Spinal cord (tissue), 10 donors: ENCODE data around the gene DOCK6. TPM values are rescaled to one million over a fixed set of nuclear protein-coding genes. Genes with fewer than 3 reads are reported as not detected.
A peak's percentile ranks its signal among the peaks of the same experiment; 100 is the strongest.

Experiments
- DNase-seq, 6 donors: peaks; one replicate each; pipeline versions ENCODE4 v3.0.0 to v3.0.0-alpha.2; 2013 to 2015; ENCODE audit warnings: low spot score in 6 of 6, low read depth in 4 of 6
- H3K27ac ChIP-seq: one replicate; pipeline ENCODE4 v1.5.1; 2013; ENCODE audit warnings: low read depth, low read length, control low read depth
- H3K27me3 ChIP-seq: one replicate; pipeline ENCODE4 v1.6.1; 2013; ENCODE audit warnings: low read length; ENCODE audit not compliant: control insufficient read depth, insufficient read depth
- H3K36me3 ChIP-seq: one replicate; pipeline ENCODE4 v1.6.1; 2013; ENCODE audit warnings: low read length; ENCODE audit not compliant: control insufficient read depth, insufficient read depth
- H3K4me1 ChIP-seq: one replicate; pipeline ENCODE4 v1.6.1; 2013; ENCODE audit warnings: low read length; ENCODE audit not compliant: control insufficient read depth, insufficient read depth
- H3K4me3 ChIP-seq: one replicate; pipeline ENCODE4 v1.5.1; 2013; ENCODE audit warnings: low read depth, low read length, control low read depth
- H3K9me3 ChIP-seq: one replicate; pipeline ENCODE4 v1.6.1; 2013; ENCODE audit warnings: low read length; ENCODE audit not compliant: control insufficient read depth, insufficient read depth
- WGBS: methylation state at CpG from one replicate; pipeline ENCODE4 v1.1.5; 2013; ENCODE audit warnings: missing lambda C conversion rate; ENCODE audit not compliant: insufficient coverage; 5-methylcytosine and 5-hydroxymethylcytosine counted together
- polyA plus RNA-seq, 2 donors: library from polyadenylated mRNA; unstranded; fragments of 120-200 nt; gene quantifications; one replicate each; pipeline ENCODE4 v1.2.1, GENCODE V29; 2013; ENCODE audit not compliant: insufficient read length in 2 of 2
- total RNA-seq, 2 donors: library from RNA; depleted of rRNA in 1 of 2; stranded (reverse); fragments of 120-200 nt in 1 of 2; fragments of >200 nt in 1 of 2; gene quantifications; one replicate each; pipeline versions ENCODE4 v1.2.3 to v1.2.4, GENCODE V29; 2013 to 2014
- donor health status: healthy.

Gene DOCK6
- total and polyA plus RNA-seq, 4 donors, result 16.5 to 71.2 (median 47.3) TPM

GRCh38 chr19:11251217-11251616 is 11.1 kb downstream of the DOCK6 start:
- H3K36me3 ChIP-seq, result peaks cover 30% of the 10 kb centered on the region
- H3K27ac ChIP-seq, result no peak overlapping the region
- peaks cover 10% of the 10 kb centered on the region for H3K4me1 ChIP-seq
- WGBS, result 100% methylated on average over 1 of the region's 4 CpGs
- DNase-seq, result no peak
- H3K9me3 ChIP-seq, result no peaks in the 10 kb centered on the region
- H3K27me3 ChIP-seq, result no peaks in the 10 kb centered on the region
- no peak overlapping the region for H3K4me3 ChIP-seq

DNA sequence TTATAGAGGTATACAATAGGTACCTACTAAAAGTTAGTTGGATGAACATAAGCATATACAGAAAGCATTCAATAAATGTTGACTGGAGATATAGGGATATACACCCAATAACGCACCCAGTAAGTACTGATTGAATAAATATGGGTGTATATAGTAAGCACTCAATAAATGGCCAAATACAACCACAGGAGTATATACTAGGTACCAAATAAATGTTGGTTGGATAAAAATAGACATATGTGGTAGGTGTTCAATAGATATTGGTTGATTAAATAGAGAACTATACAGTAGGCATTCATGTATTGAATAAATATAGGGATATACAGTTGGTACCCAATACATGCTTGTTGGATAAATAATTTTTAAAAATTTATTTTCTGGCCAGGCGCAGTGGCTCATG is 13.5 kb downstream of the DOCK6 start:
- Histone ChIP-seq H3K4me1 (peaks cover 4% of the 10 kb centered on the region), H3K27ac (no peak overlapping the region), H3K4me3 (no peak overlapping the region), H3K9me3 (no peaks in the 10 kb centered on the region), H3K27me3 (no peaks in the 10 kb centered on the region), H3K36me3 (peaks cover 34% of the 10 kb centered on the region)
- WGBS, result no CpG with 5 or more reads among the region's 2 CpGs
- no peak for DNase-seq

DNA sequence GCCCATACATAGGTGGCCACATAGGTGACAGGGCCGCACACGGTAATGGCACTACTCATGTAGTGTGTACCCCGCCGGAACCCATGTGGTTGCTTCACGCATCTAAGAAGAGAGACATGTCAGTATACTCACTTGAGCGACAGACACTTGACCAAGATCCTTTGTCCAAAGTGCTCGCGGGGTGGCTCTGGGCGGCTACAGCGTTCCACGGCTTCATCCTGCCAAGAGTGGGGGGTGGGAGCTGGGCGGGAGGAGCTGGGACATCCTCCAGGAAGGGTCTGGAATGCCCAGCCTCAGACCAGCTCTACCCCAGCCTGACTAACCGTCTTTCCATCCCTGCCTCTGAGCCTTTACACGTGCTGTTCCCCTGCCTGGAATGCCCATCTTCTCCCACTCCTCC is 14.4 kb downstream of the DOCK6 start:
- Histone ChIP-seq H3K27ac (no peak overlapping the region), H3K36me3 (peaks cover 38% of the 10 kb centered on the region), H3K27me3 (no peaks in the 10 kb centered on the region), H3K4me1 (peaks cover 10% of the 10 kb centered on the region), H3K4me3 (no peak overlapping the region), H3K9me3 (no peaks in the 10 kb centered on the region)
- WGBS, result 85% methylated on average over 10 of the region's 14 CpGs
- DNase-seq, result no peak

- WGBS, result 80% methylated on average over 10 of the region's 10 CpGs
- peaks cover 10% of the 10 kb centered on the region for H3K4me1 ChIP-seq
- no peaks in the 10 kb centered on the region for H3K27me3 ChIP-seq
- H3K9me3 ChIP-seq, result no peaks in the 10 kb centered on the region
- peaks cover 40% of the 10 kb centered on the region for H3K36me3 ChIP-seq
- H3K27ac ChIP-seq, result no peak overlapping the region
- no peak for DNase-seq
- H3K4me3 ChIP-seq, result no peak overlapping the region
Observed at GRCh38 chr19:11247391-11247790, 14.9 kb downstream of the DOCK6 start.

GRCh38 chr19:11246941-11247340 is 15.4 kb downstream of the DOCK6 start:
- Histone ChIP-seq H3K27me3 (no peaks in the 10 kb centered on the region), H3K27ac (no peak overlapping the region), H3K4me1 (peaks cover 10% of the 10 kb centered on the region), H3K4me3 (no peak overlapping the region), H3K9me3 (no peaks in the 10 kb centered on the region), H3K36me3 (peaks cover 38% of the 10 kb centered on the region)
- no peak for DNase-seq
- WGBS, result 90% methylated on average over 6 of the region's 11 CpGs

DNA sequence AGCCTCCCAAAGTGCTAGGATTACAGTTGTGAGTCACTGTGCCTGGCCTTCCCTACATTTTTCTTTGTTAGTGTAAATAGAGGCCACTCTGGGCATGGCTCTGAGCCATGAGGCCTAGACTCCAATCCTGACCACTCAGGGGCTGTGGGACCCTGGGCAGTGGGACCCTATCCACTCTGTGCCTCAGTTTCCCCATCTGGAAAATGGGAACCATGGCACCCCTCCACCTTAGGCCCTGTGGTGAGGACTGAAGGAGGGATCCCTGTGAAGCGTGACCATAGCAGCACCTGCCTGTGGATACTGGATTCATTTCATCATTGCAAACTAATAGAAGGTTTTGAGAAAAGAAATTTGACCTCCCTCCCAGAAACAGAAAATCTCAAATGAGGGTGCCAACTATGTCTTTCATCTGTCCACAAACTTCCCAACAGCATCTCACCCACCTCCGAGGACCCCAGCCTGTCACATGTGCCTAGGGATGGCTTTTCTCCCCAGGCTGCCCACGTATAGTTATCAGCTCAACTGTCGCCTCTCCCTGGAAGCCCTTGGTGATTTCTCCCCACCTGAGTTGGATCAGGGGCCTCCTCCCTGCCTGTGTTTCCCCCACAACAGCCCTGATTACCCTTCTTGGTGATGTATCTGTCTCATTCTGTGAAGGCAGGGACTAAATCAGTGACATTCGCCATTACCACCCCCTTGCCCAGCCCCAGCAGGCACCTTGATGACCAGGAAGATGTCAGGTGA is 17.3 kb downstream of the DOCK6 start:
- Histone ChIP-seq H3K4me3 (no peak overlapping the region), H3K4me1 (peaks cover 10% of the 10 kb centered on the region), H3K36me3 (peaks cover 43% of the 10 kb centered on the region), H3K27me3 (no peaks in the 10 kb centered on the region), H3K9me3 (no peaks in the 10 kb centered on the region), H3K27ac (no peak overlapping the region)
- DNase-seq, result no peak
- WGBS, result 94% methylated on average over 2 of the region's 5 CpGs

DNA sequence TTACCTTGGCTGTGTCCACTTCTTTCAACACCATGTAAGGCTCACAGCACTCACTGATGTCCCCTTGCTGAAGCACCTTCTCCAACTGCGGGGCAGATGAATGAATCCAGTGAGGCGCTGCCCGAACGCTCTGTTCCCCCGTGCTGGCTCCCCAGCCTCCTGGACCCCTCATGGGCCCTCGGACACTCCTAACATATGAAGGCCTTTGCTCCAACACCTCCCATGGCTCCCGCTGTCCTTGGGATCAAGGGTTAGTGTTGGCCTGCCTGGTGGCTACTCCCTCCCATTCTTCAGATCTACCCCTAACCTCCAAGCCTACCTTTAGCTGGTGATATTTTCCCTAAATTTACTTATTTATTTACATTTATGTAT is 18.5 kb downstream of the DOCK6 start:
- DNase-seq, result no peak
- Histone ChIP-seq H3K27ac (no peak overlapping the region), H3K4me3 (peak overlapping the region; percentile 27), H3K9me3 (no peaks in the 10 kb centered on the region), H3K4me1 (peaks cover 10% of the 10 kb centered on the region), H3K27me3 (no peaks in the 10 kb centered on the region), H3K36me3 (peaks cover 52% of the 10 kb centered on the region)
- 94% methylated on average over 7 of the region's 7 CpGs for WGBS

DNA sequence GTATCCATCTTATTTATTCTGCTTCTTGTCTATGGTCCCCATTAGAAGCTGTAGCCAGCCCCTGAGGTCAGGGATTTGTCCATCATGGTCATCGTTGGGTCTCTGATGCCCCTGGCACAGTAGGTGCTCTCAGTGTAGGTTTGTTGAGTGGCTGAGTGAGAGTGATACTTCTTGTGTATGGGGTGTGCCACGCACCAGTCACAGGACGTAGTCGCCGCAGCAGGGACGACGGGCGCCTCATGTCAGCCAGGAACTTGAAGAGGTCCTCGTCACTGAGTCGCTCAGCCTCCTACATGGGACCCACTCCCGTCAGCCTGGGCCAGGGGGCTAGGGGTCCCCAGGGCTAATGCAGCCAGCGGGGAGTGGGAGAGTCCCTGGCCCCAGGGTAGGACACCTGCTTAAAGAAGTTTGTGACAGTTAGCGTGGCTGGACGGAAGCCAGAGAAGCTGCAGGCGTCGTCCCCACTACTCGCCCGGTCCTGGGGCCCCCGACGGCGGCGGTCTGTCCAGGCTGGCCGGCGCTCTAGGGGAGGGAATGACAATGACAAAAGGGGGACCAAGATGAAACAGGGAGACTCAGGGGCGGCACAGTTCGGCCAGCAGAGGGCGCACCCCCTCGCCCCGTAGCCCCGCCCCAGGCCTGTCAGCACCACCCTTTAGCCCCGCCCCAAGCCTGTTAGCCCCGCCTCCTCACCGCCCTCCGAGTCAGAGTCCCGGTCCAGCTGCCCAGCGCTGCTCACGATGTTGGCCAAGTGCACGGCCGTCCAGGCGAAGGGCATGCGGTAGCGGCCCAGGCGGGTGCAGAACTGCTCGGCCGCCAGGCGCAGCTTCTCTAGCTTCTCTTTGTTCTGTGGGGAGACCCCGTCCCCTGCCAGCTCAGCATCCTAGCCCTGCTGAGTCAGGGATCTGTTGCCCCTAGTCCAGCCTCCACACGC is 19.2 kb downstream of the DOCK6 start:
- peak overlapping the region; percentile 27 for H3K4me3 ChIP-seq
- no peak overlapping the region for H3K27ac ChIP-seq
- no peaks in the 10 kb centered on the region for H3K9me3 ChIP-seq
- peak; percentile 26 to 91 (median 70) for DNase-seq
- WGBS, result 24% methylated on average over 47 of the region's 48 CpGs
- H3K27me3 ChIP-seq, result no peaks in the 10 kb centered on the region
- peaks cover 56% of the 10 kb centered on the region for H3K36me3 ChIP-seq
- peaks cover 10% of the 10 kb centered on the region for H3K4me1 ChIP-seq

DNA sequence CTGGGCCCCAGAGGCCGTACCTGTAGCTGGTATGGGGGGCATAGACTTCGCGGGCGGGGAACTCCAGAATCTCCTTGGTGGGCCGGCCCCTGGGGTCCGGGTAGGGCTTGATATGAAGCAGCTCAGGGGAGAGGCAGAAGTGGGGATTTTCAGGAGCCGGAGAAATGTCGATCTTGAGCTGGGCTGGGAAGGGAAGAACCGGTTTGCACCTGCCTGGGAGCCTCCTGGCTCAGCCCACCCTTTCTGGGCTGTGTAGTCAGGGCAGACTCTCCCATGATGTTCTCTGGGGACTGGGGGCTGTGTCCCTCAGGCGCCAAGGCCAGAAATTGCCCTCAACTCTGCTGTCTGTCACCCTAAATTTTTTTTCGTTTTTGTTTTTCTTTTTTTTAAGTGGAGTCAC is 20.3 kb downstream of the DOCK6 start:
- no peak overlapping the region for H3K27ac ChIP-seq
- H3K9me3 ChIP-seq, result no peaks in the 10 kb centered on the region
- WGBS, result 87% methylated on average over 10 of the region's 11 CpGs
- DNase-seq, result no peak
- no peak overlapping the region for H3K4me3 ChIP-seq
- H3K4me1 ChIP-seq, result peaks cover 10% of the 10 kb centered on the region
- no peaks in the 10 kb centered on the region for H3K27me3 ChIP-seq
- H3K36me3 ChIP-seq, result peaks cover 55% of the 10 kb centered on the region
